Measurements from ENCODE around the gene TTC21A. TPM values are rescaled to one million over a fixed set of nuclear protein-coding genes. Genes with fewer than 3 reads are reported as not detected.
A peak's percentile ranks its signal among the peaks of the same experiment; 100 is the strongest.

Gene TTC21A
- total and polyA plus RNA-seq, 3 donors from 2014 or later = 74.3 to 266 (median 101) TPM

GRCh38 chr3:39097716-39098472 lies 9.6 kb upstream of the TTC21A start:
- H3K9me3 ChIP-seq = no peaks in the 10 kb centered on the region
- WGBS, 2 donors = 76 to 87% methylated on average over 4 to 8 of the region's 8 CpGs
- H3K4me1 ChIP-seq = peaks cover 29% of the 10 kb centered on the region
- peak overlapping the region in 1 of 2 donors; percentile 70 for H3K27ac ChIP-seq
- TF ChIP-seq CTCF (IDR thresholded peaks at IDR 0.05) = no peak
- TF ChIP-seq POLR2A (IDR thresholded peaks at IDR 0.05) = no peak
- H3K27me3 ChIP-seq = no peaks in the 10 kb centered on the region
- intact Hi-C loops (cut with DNase I; ENCODE audit: low total_unique reads) = no loop called here
- DNase-seq = no peak
- H3K4me3 ChIP-seq = no peak overlapping the region
- H3K36me3 ChIP-seq (ENCODE audit: low read depth, missing control alignments) = no peaks in the 10 kb centered on the region

- intact Hi-C loops (cut with DNase I; ENCODE audit: low total_unique reads) = no loop called here
- no peak overlapping the region for H3K27ac ChIP-seq
- H3K4me3 ChIP-seq = no peak overlapping the region
- H3K4me1 ChIP-seq = peaks cover 31% of the 10 kb centered on the region
- H3K27me3 ChIP-seq = no peaks in the 10 kb centered on the region
- TF ChIP-seq POLR2A (IDR thresholded peaks at IDR 0.05) (no peak), CTCF (IDR thresholded peaks at IDR 0.05) (no peak)
- WGBS, 2 donors = 91 to 100% methylated on average over 4 to 8 of the region's 8 CpGs
- no peak for DNase-seq
- H3K36me3 ChIP-seq (ENCODE audit: low read depth, missing control alignments) = no peaks in the 10 kb centered on the region
- H3K9me3 ChIP-seq = no peaks in the 10 kb centered on the region
Measured at GRCh38 chr3:39098473-39099000, 8.9 kb upstream of the TTC21A start.

GRCh38 chr3:39099242-39099641 lies 8.2 kb upstream of the TTC21A start:
- intact Hi-C loops (cut with DNase I; ENCODE audit: low total_unique reads) = no loop called here
- TF ChIP-seq POLR2A (IDR thresholded peaks at IDR 0.05) (no peak), CTCF (IDR thresholded peaks at IDR 0.05) (no peak)
- DNase-seq = no peak
- Histone ChIP-seq H3K27ac (no peak overlapping the region), H3K4me1 (peaks cover 37% of the 10 kb centered on the region), H3K27me3 (no peaks in the 10 kb centered on the region), H3K9me3 (no peaks in the 10 kb centered on the region), H3K4me3 (no peak overlapping the region), H3K36me3 (ENCODE audit: low read depth, missing control alignments) (no peaks in the 10 kb centered on the region)
- 82 to 100% methylated on average over 1 of the region's 1 CpG for WGBS, 2 donors

- 90 to 95% methylated on average over 2 of the region's 2 CpGs for WGBS, 2 donors
- intact Hi-C loops (cut with DNase I; ENCODE audit: low total_unique reads) = no loop called here
- peaks cover 38% of the 10 kb centered on the region for H3K4me1 ChIP-seq
- H3K9me3 ChIP-seq = no peaks in the 10 kb centered on the region
- H3K36me3 ChIP-seq (ENCODE audit: low read depth, missing control alignments) = no peaks in the 10 kb centered on the region
- TF ChIP-seq POLR2A (IDR thresholded peaks at IDR 0.05) (no peak), CTCF (IDR thresholded peaks at IDR 0.05) (no peak)
- H3K4me3 ChIP-seq = no peak overlapping the region
- no peaks in the 10 kb centered on the region for H3K27me3 ChIP-seq
- no peak for DNase-seq
- no peak overlapping the region for H3K27ac ChIP-seq
Measured at GRCh38 chr3:39099738-39100499, 7.6 kb upstream of the TTC21A start.
